IMR-90 (cell line): ENCODE results near the gene DENND1A. TPM values are rescaled to one million over a fixed set of nuclear protein-coding genes. Genes with fewer than 3 reads are reported as not detected.
"Not testable (repeated sequence)": the region's sequence is repeated elsewhere in the genome, so short reads cannot be mapped to it uniquely, and the experiment has no call there.

Experiments
- ATAC-seq: fragments of 200-7000 bp; cut with Tn5 transposase; 2 replicates; pipeline ENCODE4 v1.9.1; 2020; ENCODE audit warnings: low read depth, mild to moderate bottlenecking, moderate library complexity
- BruUV-seq: library from RNA; stranded (reverse); fragments of 400-500 nt; replicated peaks from 2 replicates; lab custom pipeline; 2021; lab: Mats Ljungman, UMichigan
- CTCF ChIA-PET: fragments of 300-600 bp; formaldehyde crosslinking; extraction: SDS; loops from one replicate; lab custom pipeline; 2021; ENCODE audit warnings: antibody characterized with exemption; lab: Yijun Ruan, JAX
- POLR2A ChIA-PET: fragments of 300-600 bp; sonication (Branson Sonifier 250); formaldehyde crosslinking; loops from one replicate; lab custom pipeline; 2022; ENCODE audit warnings: antibody characterized with exemption; ENCODE audit not compliant: unreplicated experiment; lab: Charles Lee
- DNase-seq: peaks from one replicate; pipeline ENCODE4 v3.0.0; 2013
- H2AFZ ChIP-seq: replicated peaks from 2 replicates; pipeline ENCODE3; 2013; ENCODE audit warnings: low read length, mild to moderate bottlenecking; ENCODE audit not compliant: poor library complexity
- H2AK5ac ChIP-seq: 2 replicates; pipeline ENCODE4 v1.6.1; 2013; ENCODE audit warnings: low read depth, low read length, inconsistent platforms
- H2AK9ac ChIP-seq: replicated peaks from 2 replicates; pipeline ENCODE3; 2013; ENCODE audit warnings: mild to moderate bottlenecking, low read depth, low read length, moderate library complexity; ENCODE audit not compliant: poor library complexity
- H2BK120ac ChIP-seq: 2 replicates; pipeline ENCODE4 v1.6.1; 2013; ENCODE audit warnings: low read depth, low read length, inconsistent platforms
- H2BK15ac ChIP-seq: 3 replicates; pipeline ENCODE4 v1.6.1; 2013; ENCODE audit warnings: low read depth, low read length, inconsistent platforms
- H2BK20ac ChIP-seq: 2 replicates; pipeline ENCODE4 v1.6.1; 2013; ENCODE audit warnings: low read depth, mild to moderate bottlenecking, inconsistent platforms, low read length, moderate library complexity
- H2BK5ac ChIP-seq: 2 replicates; pipeline ENCODE4 v1.6.1; 2013; ENCODE audit warnings: mild to moderate bottlenecking, low read depth, low read length, inconsistent platforms; ENCODE audit not compliant: poor library complexity, severe bottlenecking
- H3K14ac ChIP-seq: replicated peaks from 2 replicates; pipeline ENCODE4 v1.6.1; 2013; ENCODE audit warnings: low read depth, low read length, inconsistent platforms
- H3K18ac ChIP-seq: 2 replicates; pipeline ENCODE4 v1.6.1; 2013; ENCODE audit warnings: low read depth, low read length, control low read depth
- H3K23ac ChIP-seq: 2 replicates; pipeline ENCODE4 v1.6.1; 2013; ENCODE audit warnings: low read depth, low read length, inconsistent platforms
- H3K27ac ChIP-seq: 2 replicates; pipeline ENCODE4 v1.5.1; 2013; ENCODE audit warnings: mild to moderate bottlenecking, control low read depth, low read length; ENCODE audit not compliant: insufficient read depth
- H3K27me3 ChIP-seq: 2 replicates; pipeline ENCODE4 v1.6.1; 2013; ENCODE audit warnings: low read length; ENCODE audit not compliant: control insufficient read depth, insufficient read depth
- H3K36me3 ChIP-seq: 2 replicates; pipeline ENCODE4 v1.6.1; 2013; ENCODE audit warnings: low read length, mixed read lengths; ENCODE audit not compliant: control insufficient read depth, insufficient read depth
- H3K4ac ChIP-seq: 2 replicates; pipeline ENCODE4 v1.6.1; 2013; ENCODE audit warnings: low read depth, low read length, inconsistent platforms
- H3K4me1 ChIP-seq: 2 replicates; pipeline ENCODE4 v1.6.1; 2013; ENCODE audit warnings: low read length, mixed read lengths; ENCODE audit not compliant: control insufficient read depth, insufficient read depth
- H3K4me2 ChIP-seq: 2 replicates; pipeline ENCODE4 v1.6.1; 2013; ENCODE audit warnings: low read depth, mild to moderate bottlenecking, control low read depth, low read length, moderate library complexity
- H3K4me3 ChIP-seq: 2 replicates; pipeline ENCODE4 v1.5.1; 2013; ENCODE audit warnings: low read depth, mild to moderate bottlenecking, control low read depth, low read length, moderate library complexity; ENCODE audit not compliant: insufficient read depth
- H3K56ac ChIP-seq: 2 replicates; pipeline ENCODE4 v1.6.1; 2013; ENCODE audit warnings: low read length, inconsistent platforms; ENCODE audit not compliant: insufficient read depth; ENCODE audit errors: extremely low read depth
- H3K79me1 ChIP-seq, 2 experiments: 2 replicates each; pipeline ENCODE4 v1.6.1; 2013; ENCODE audit warnings: low read length in 2 of 2, inconsistent platforms in 1 of 2, low read depth in 1 of 2
- H3K9ac ChIP-seq: 2 replicates; pipeline ENCODE4 v1.6.1; 2013; ENCODE audit warnings: low read depth, low read length, control low read depth
- H3K9me1 ChIP-seq: 2 replicates; pipeline ENCODE4 v1.6.1; 2013; ENCODE audit warnings: low read length, inconsistent platforms; ENCODE audit not compliant: insufficient read depth
- H3K9me3 ChIP-seq: 2 replicates; pipeline ENCODE4 v1.6.1; 2013; ENCODE audit warnings: low read length; ENCODE audit not compliant: control insufficient read depth, insufficient read depth
- H4K20me1 ChIP-seq: 2 replicates; pipeline ENCODE4 v1.6.1; 2013; ENCODE audit warnings: low read length, inconsistent platforms; ENCODE audit not compliant: insufficient read depth
- H4K5ac ChIP-seq: 2 replicates; pipeline ENCODE4 v1.6.1; 2013; ENCODE audit warnings: mild to moderate bottlenecking, low read depth, low read length, control low read depth
- H4K8ac ChIP-seq, 2 experiments: 2 replicates each; pipeline ENCODE4 v1.6.1; 2013; ENCODE audit warnings: low read depth in 2 of 2, low read length in 2 of 2, control low read depth in 1 of 2, inconsistent platforms in 1 of 2
- H4K91ac ChIP-seq: 2 replicates; pipeline ENCODE4 v1.6.1; 2013; ENCODE audit warnings: low read depth, low read length, inconsistent platforms; ENCODE audit not compliant: insufficient read depth
- BHLHE40 ChIP-seq: fragments of 150-350 bp; IDR thresholded peaks from 2 replicates; pipeline ENCODE4 v1.6.1; 2016; ENCODE audit warnings: mild to moderate bottlenecking, low read depth, low read length
- CEBPB ChIP-seq: IDR thresholded peaks from 2 replicates; pipeline ENCODE4 v1.6.1; 2012; ENCODE audit warnings: low read depth, low read length, improper control_type of control experiment
- CHD1 ChIP-seq: IDR thresholded peaks from 2 replicates; pipeline ENCODE4 v1.6.1; 2012; ENCODE audit warnings: low read depth, low read length, improper control_type of control experiment
- MXI1 ChIP-seq: IDR thresholded peaks from 2 replicates; pipeline ENCODE4 v1.6.1; 2012; ENCODE audit warnings: low read depth, mild to moderate bottlenecking, low read length, moderate library complexity, borderline replicate concordance
- RAD21 ChIP-seq: IDR thresholded peaks from 2 replicates; pipeline ENCODE4 v1.6.1; 2012; ENCODE audit warnings: low read length, improper control_type of control experiment
- RFX5 ChIP-seq: IDR thresholded peaks from 2 replicates; pipeline ENCODE4 v1.8.0; 2012; ENCODE audit warnings: low read depth, mild to moderate bottlenecking, low read length, moderate library complexity
- SMC3 ChIP-seq: fragments of 150-350 bp; IDR thresholded peaks from 2 replicates; pipeline ENCODE4 v1.6.1; 2016; ENCODE audit warnings: low read depth, mild to moderate bottlenecking, antibody characterized with exemption, low read length, moderate library complexity
- USF2 ChIP-seq: fragments of 150-350 bp; IDR thresholded peaks from 2 replicates; pipeline ENCODE4 v1.6.1; 2017; ENCODE audit warnings: mild to moderate bottlenecking, antibody characterized with exemption, low read length, low read depth
- WGBS, 2 experiments: methylation state at CpG; one replicate each; pipeline versions ENCODE4 v1.1.5 to v1.1.7; 2013; ENCODE audit warnings: missing lambda C conversion rate in 2 of 2; ENCODE audit not compliant: insufficient read length in 1 of 2; ENCODE audit errors: extremely low coverage in 2 of 2; 5-methylcytosine and 5-hydroxymethylcytosine counted together
- dilution Hi-C: fragments of 300-500 bp; cut with HindIII; formaldehyde crosslinking; loops from one replicate; pipeline ENCODE4 v1.14.3; 2018; ENCODE audit warnings: low sequenced_read_pairs; ENCODE audit not compliant: unreplicated experiment
- in situ Hi-C: fragments of 300-500 bp; cut with MboI; formaldehyde crosslinking; loops from 3 replicates; pipeline ENCODE4 v1.14.3; 2019; ENCODE audit warnings: low sequenced_read_pairs, inconsistent platforms, mixed read lengths
- intact Hi-C: fragments of 100-400 bp; cut with micrococcal nuclease; formaldehyde crosslinking; loops from 2 replicates; pipeline ENCODE4 v1.10.0; 2022
- polyA plus RNA-seq, 3 experiments: library from polyadenylated mRNA; depleted of rRNA; stranded (reverse); fragments of >200 nt; gene quantifications; 2 replicates each; pipeline ENCODE4 v1.2.3, GENCODE V29; 2012; ENCODE audit warnings: low replicate concordance in 1 of 3
- total RNA-seq: library from RNA; depleted of rRNA; stranded (reverse); fragments of >200 nt; gene quantifications from 2 replicates; pipeline ENCODE4 v1.2.3, GENCODE V29; 2012

DENND1A gene
- total and polyA plus RNA-seq, 2 of the 4 experiments (the other 2 are of a cell fraction): 21.4 to 27.6 TPM

- ChIA-PET POLR2A (no interaction called here), CTCF (no interaction called here)
- DNase-seq: no peak
- Histone ChIP-seq H3K9me1 (no peaks in the 10 kb centered on the region), H3K14ac (no peak overlapping the region), H3K9me3 (no peaks in the 10 kb centered on the region), H2AK5ac (no peak overlapping the region), H2BK15ac (no peak overlapping the region), H4K8ac (no peak overlapping the region), H3K27me3 (peaks cover 5% of the 10 kb centered on the region), H3K18ac (no peak overlapping the region), H3K56ac (no peak overlapping the region), H3K79me1 (no peaks in the 10 kb centered on the region), H4K20me1 (no peaks in the 10 kb centered on the region), H2AFZ (no peak overlapping the region), H2BK120ac (no peak overlapping the region), H4K5ac (no peak overlapping the region), H3K4me1 (peaks cover 4% of the 10 kb centered on the region; the same call in 1 of the 2 replicates), H4K91ac (no peak overlapping the region), H3K4ac (no peak overlapping the region), H3K4me2 (no peak overlapping the region), H2BK5ac (no peak overlapping the region), H3K4me3 (no peak overlapping the region), H3K27ac (no peak overlapping the region), H3K36me3 (no peaks in the 10 kb centered on the region), H3K9ac (no peak overlapping the region), H3K23ac (no peak overlapping the region), H2BK20ac (no peak overlapping the region), H2AK9ac (no peak overlapping the region)
- in situ Hi-C loops: loop anchor here (25.0 kb wide), 1 partner anchor 497 kb away; the partner anchor contains the start of gene PDCL
- BruUV-seq: no TSS peak
- no CpG with 5 or more reads among the region's 3 CpGs for WGBS, 2 experiments
- intact Hi-C loops: loop anchor here (5.0 kb wide), 1 partner anchor 67 kb away; the partner anchor contains the start of gene STRBP
- no peak for ATAC-seq
- TF ChIP-seq MXI1 (no peak), CHD1 (no peak), CEBPB (no peak), RAD21 (no peak), BHLHE40 (no peak), USF2 (no peak), SMC3 (no peak), RFX5 (no peak)
- dilution Hi-C loops: no loop called here
Observed at GRCh38 chr9:123334639-123335038, 595.3 kb downstream of the DENND1A start.

GRCh38 chr9:123333058-123333669 lies 596.8 kb downstream of the DENND1A start:
- H3K18ac ChIP-seq, dilution Hi-C loops, H2BK120ac ChIP-seq, H2BK5ac ChIP-seq, H3K14ac ChIP-seq, H3K27me3 ChIP-seq, BruUV-seq, H2AK9ac ChIP-seq, H3K23ac ChIP-seq, H2AK5ac ChIP-seq, H3K36me3 ChIP-seq, intact Hi-C loops, H4K91ac ChIP-seq, H3K27ac ChIP-seq, H3K4me3 ChIP-seq, H3K4ac ChIP-seq, CTCF ChIA-PET, H4K5ac ChIP-seq, H4K20me1 ChIP-seq, H3K4me1 ChIP-seq, POLR2A ChIA-PET, H3K56ac ChIP-seq, H2BK20ac ChIP-seq, H3K9me3 ChIP-seq, H2AFZ ChIP-seq, H3K9me1 ChIP-seq, H4K8ac ChIP-seq, H2BK15ac ChIP-seq, H3K79me1 ChIP-seq, H3K4me2 ChIP-seq, H3K9ac ChIP-seq: not testable (repeated sequence)
- ATAC-seq (peak; percentile 66), DNase-seq (peak; percentile 65)
- no CpG with 5 or more reads among the region's 8 CpGs for WGBS, 2 experiments
- in situ Hi-C loops: loop anchor here (25.0 kb wide), 1 partner anchor 496 kb away; the partner anchor contains the start of gene PDCL
